Skeletal muscle tissue (tissue), 4 donors: ENCODE measurements around the gene FN3K. TPM values are rescaled to one million over a fixed set of nuclear protein-coding genes. Genes with fewer than 3 reads are reported as not detected.
A peak's percentile ranks its signal among the peaks of the same experiment; 100 is the strongest.

ENCODE experiments used
- H3K27ac ChIP-seq: one replicate; pipeline ENCODE4 v1.7.0; 2013; ENCODE audit warnings: mild to moderate bottlenecking, low read depth, low read length, inconsistent platforms
- H3K27me3 ChIP-seq, 3 donors: one replicate each; pipeline ENCODE4 v1.7.0; 2013; ENCODE audit warnings: low read length in 3 of 3; ENCODE audit not compliant: control insufficient read depth in 3 of 3, insufficient read depth in 3 of 3
- H3K36me3 ChIP-seq, 3 donors: one replicate each; pipeline ENCODE4 v1.7.0; 2013; ENCODE audit warnings: low read length in 3 of 3; ENCODE audit not compliant: control insufficient read depth in 3 of 3, insufficient read depth in 3 of 3
- H3K4me1 ChIP-seq, 3 donors: one replicate each; pipeline ENCODE4 v1.7.0; 2013; ENCODE audit warnings: low read length in 3 of 3, mild to moderate bottlenecking in 3 of 3; ENCODE audit not compliant: control insufficient read depth in 3 of 3, insufficient read depth in 3 of 3
- H3K4me3 ChIP-seq, 3 donors: one replicate each; pipeline ENCODE4 v1.7.0; 2013; ENCODE audit warnings: low read length in 3 of 3
- H3K9ac ChIP-seq, 3 donors: one replicate each; pipeline ENCODE4 v1.7.0; 2013; ENCODE audit warnings: low read length in 3 of 3, mild to moderate bottlenecking in 3 of 3, moderate library complexity in 2 of 3, low read depth in 1 of 3
- H3K9me3 ChIP-seq, 3 donors: one replicate each; pipeline ENCODE4 v1.7.0; 2013; ENCODE audit warnings: low read length in 3 of 3; ENCODE audit not compliant: control insufficient read depth in 3 of 3
- total RNA-seq: library from RNA; depleted of rRNA; stranded (reverse); fragments of >200 nt; gene quantifications from one replicate; pipeline ENCODE4 v1.2.3, GENCODE V29; 2014
- donor health status: Osteomylitis.

FN3K gene
- total RNA-seq, 1 donor from 2014 or later, result 4.7 TPM

- Histone ChIP-seq H3K4me1 (peaks cover 9 to 15% (median 9%) of the 10 kb centered on the region in 3 donors), H3K4me3 (no peak overlapping the region), H3K27me3 (no peaks in the 10 kb centered on the region), H3K36me3 (peaks cover 0 to 6% (median 2%) of the 10 kb centered on the region in 3 donors), H3K27ac (no peak overlapping the region), H3K9me3 (no peaks in the 10 kb centered on the region), H3K9ac (no peak overlapping the region)
Measured at GRCh38 chr17:82750241-82750908, 15.0 kb downstream of the FN3K start.

GRCh38 chr17:82751171-82751570 lies 15.8 kb downstream of the FN3K start:
- no peaks in the 10 kb centered on the region for H3K27me3 ChIP-seq

GRCh38 chr17:82751571-82752370 lies 16.4 kb downstream of the FN3K start, which contains the start of gene TBCD:
TSS of gene TBCD (plus strand) at chr17:82752065. CDS start at chr17:82752194, 129 bp downstream.
- H3K4me3 ChIP-seq, result peak within 1 kb of the TSS; percentile 74 to 92 (median 82)
- peaks cover 0 to 6% (median 2%) of the 10 kb centered on the region in 3 donors for H3K36me3 ChIP-seq
- peak within 1 kb of the TSS; percentile 75 for H3K27ac ChIP-seq
- H3K27me3 ChIP-seq, result no peaks in the 10 kb centered on the region
- H3K9ac ChIP-seq, result peak within 1 kb of the TSS; percentile 74 to 86 (median 77)
- H3K9me3 ChIP-seq, result no peaks in the 10 kb centered on the region
- peaks cover 9 to 19% (median 11%) of the 10 kb centered on the region in 3 donors for H3K4me1 ChIP-seq

More at GRCh38 chr17:82751171-82751570, 15.8 kb downstream of the FN3K start:
- H3K36me3 ChIP-seq, result peaks cover 0 to 6% (median 2%) of the 10 kb centered on the region in 3 donors
- peak overlapping the region in 2 of 3 donors; percentile 56 to 64 for H3K4me3 ChIP-seq
- peak overlapping the region; percentile 60 for H3K27ac ChIP-seq
- H3K4me1 ChIP-seq, result peaks cover 9 to 19% (median 11%) of the 10 kb centered on the region in 3 donors
- no peaks in the 10 kb centered on the region for H3K9me3 ChIP-seq
- peak overlapping the region in 1 of 3 donors; percentile 16 for H3K9ac ChIP-seq

- Histone ChIP-seq H3K9ac (peak overlapping the region; percentile 74 to 86 (median 77)), H3K27ac (peak overlapping the region; percentile 75), H3K36me3 (peaks cover 0 to 6% (median 4%) of the 10 kb centered on the region in 3 donors), H3K27me3 (no peaks in the 10 kb centered on the region), H3K4me1 (peaks cover 9 to 19% (median 11%) of the 10 kb centered on the region in 3 donors), H3K9me3 (no peaks in the 10 kb centered on the region), H3K4me3 (peak overlapping the region; percentile 74 to 92 (median 82))
Measured at GRCh38 chr17:82752371-82753200, 17.2 kb downstream of the FN3K start.

- Histone ChIP-seq H3K36me3 (peaks cover 0 to 6% (median 4%) of the 10 kb centered on the region in 3 donors), H3K27ac (no peak overlapping the region), H3K9me3 (no peaks in the 10 kb centered on the region), H3K9ac (peak overlapping the region; percentile 74 to 86 (median 77)), H3K4me1 (peaks cover 9 to 19% (median 11%) of the 10 kb centered on the region in 3 donors), H3K27me3 (no peaks in the 10 kb centered on the region), H3K4me3 (peak overlapping the region; percentile 74 to 92 (median 82))
Measured at GRCh38 chr17:82753201-82753464, 17.7 kb downstream of the FN3K start.

GRCh38 chr17:82754297-82755208 lies 19.1 kb downstream of the FN3K start:
- no peaks in the 10 kb centered on the region for H3K9me3 ChIP-seq
- H3K4me3 ChIP-seq, result no peak overlapping the region
- H3K4me1 ChIP-seq, result peaks cover 9 to 19% (median 11%) of the 10 kb centered on the region in 3 donors
- H3K9ac ChIP-seq, result no peak overlapping the region
- peaks cover 0 to 2% (median 0%) of the 10 kb centered on the region in 3 donors for H3K36me3 ChIP-seq
- no peak overlapping the region for H3K27ac ChIP-seq
- H3K27me3 ChIP-seq, result no peaks in the 10 kb centered on the region

- H3K9me3 ChIP-seq, result no peaks in the 10 kb centered on the region
Measured at GRCh38 chr17:82756166-82756565, 20.8 kb downstream of the FN3K start.

GRCh38 chr17:82765371-82765770 lies 30.0 kb downstream of the FN3K start:
- no peaks in the 10 kb centered on the region for H3K4me1 ChIP-seq
- H3K9me3 ChIP-seq, result no peaks in the 10 kb centered on the region
- H3K27me3 ChIP-seq, result no peaks in the 10 kb centered on the region
- peaks cover 13 to 29% (median 26%) of the 10 kb centered on the region in 3 donors for H3K36me3 ChIP-seq
- H3K27ac ChIP-seq, result no peak overlapping the region
- no peak overlapping the region for H3K9ac ChIP-seq
- no peak overlapping the region for H3K4me3 ChIP-seq

More at GRCh38 chr17:82756166-82756565, 20.8 kb downstream of the FN3K start:
- Histone ChIP-seq H3K9ac (peak overlapping the region in 1 of 3 donors; percentile 43), H3K27ac (no peak overlapping the region), H3K36me3 (peaks cover 0 to 2% (median 2%) of the 10 kb centered on the region in 3 donors), H3K4me3 (no peak overlapping the region), H3K27me3 (no peaks in the 10 kb centered on the region), H3K4me1 (peaks cover 9 to 19% (median 11%) of the 10 kb centered on the region in 3 donors)
